Inflammatory macrophage treated with lipopolysaccharide for 1 hour (primary cell): ENCODE results near the gene CEP41.
A peak's percentile ranks its signal among the peaks of the same experiment; 100 is the strongest.
"Not testable (repeated sequence)": the region's sequence is repeated elsewhere in the genome, so short reads cannot be mapped to it uniquely, and the experiment has no call there.

ENCODE experiments used
- DNase-seq, 2 donors: peaks; one replicate each; pipeline ENCODE4 v3.0.0-alpha.2; 2020 to 2022

CEP41 gene

GRCh38 chr7:130385600-130386066 lies 55.2 kb downstream of the CEP41 start:
- DNase-seq, result no peak

GRCh38 chr7:130384841-130385599 lies 55.8 kb downstream of the CEP41 start:
- no peak for DNase-seq

- no peak for DNase-seq
Measured at GRCh38 chr7:130384371-130384801, 56.4 kb downstream of the CEP41 start.

- no peak for DNase-seq
Measured at GRCh38 chr7:130383187-130383980, 57.4 kb downstream of the CEP41 start.

GRCh38 chr7:130381468-130382312 lies 59.1 kb downstream of the CEP41 start:
- DNase-seq, result no peak

- DNase-seq, result no peak
Measured at GRCh38 chr7:130380861-130381455, 59.9 kb downstream of the CEP41 start.

- DNase-seq, result no peak
Measured at GRCh38 chr7:130379921-130380860, 60.6 kb downstream of the CEP41 start, which contains the start of gene CPA1. Gene CPA1, plus strand, starts transcription at chr7:130380494. Its CDS starts 27 bp downstream, at chr7:130380521.

- no peak for DNase-seq
Measured at GRCh38 chr7:130379532-130379920, 61.3 kb downstream of the CEP41 start.

- no peak for DNase-seq
Measured at GRCh38 chr7:130379019-130379418, 61.8 kb downstream of the CEP41 start.

- no peak for DNase-seq
Measured at GRCh38 chr7:130377178-130377577, 63.6 kb downstream of the CEP41 start.

- not testable (repeated sequence) for DNase-seq
Measured at GRCh38 chr7:130376461-130376860, 64.4 kb downstream of the CEP41 start.

- no peak for DNase-seq
Measured at GRCh38 chr7:130374507-130374906, 66.3 kb downstream of the CEP41 start.

GRCh38 chr7:130372402-130373165 lies 68.2 kb downstream of the CEP41 start:
- no peak for DNase-seq

- no peak for DNase-seq
Measured at GRCh38 chr7:130371046-130371445, 69.8 kb downstream of the CEP41 start.

GRCh38 chr7:130369831-130370550 lies 70.8 kb downstream of the CEP41 start:
- DNase-seq, result no peak

- DNase-seq, result peak; percentile 29
Measured at GRCh38 chr7:130369110-130369711, 71.6 kb downstream of the CEP41 start.

GRCh38 chr7:130367836-130368746 lies 72.7 kb downstream of the CEP41 start:
- DNase-seq, result no peak

GRCh38 chr7:130367088-130367755 lies 73.6 kb downstream of the CEP41 start:
- DNase-seq, result no peak
